Measurements from ENCODE around the gene PRR19.

GRCh38 chr19:42275517-42275916, 26.4 kb upstream of the PRR19 start:
- TF ChIP-seq, protein P1, sequence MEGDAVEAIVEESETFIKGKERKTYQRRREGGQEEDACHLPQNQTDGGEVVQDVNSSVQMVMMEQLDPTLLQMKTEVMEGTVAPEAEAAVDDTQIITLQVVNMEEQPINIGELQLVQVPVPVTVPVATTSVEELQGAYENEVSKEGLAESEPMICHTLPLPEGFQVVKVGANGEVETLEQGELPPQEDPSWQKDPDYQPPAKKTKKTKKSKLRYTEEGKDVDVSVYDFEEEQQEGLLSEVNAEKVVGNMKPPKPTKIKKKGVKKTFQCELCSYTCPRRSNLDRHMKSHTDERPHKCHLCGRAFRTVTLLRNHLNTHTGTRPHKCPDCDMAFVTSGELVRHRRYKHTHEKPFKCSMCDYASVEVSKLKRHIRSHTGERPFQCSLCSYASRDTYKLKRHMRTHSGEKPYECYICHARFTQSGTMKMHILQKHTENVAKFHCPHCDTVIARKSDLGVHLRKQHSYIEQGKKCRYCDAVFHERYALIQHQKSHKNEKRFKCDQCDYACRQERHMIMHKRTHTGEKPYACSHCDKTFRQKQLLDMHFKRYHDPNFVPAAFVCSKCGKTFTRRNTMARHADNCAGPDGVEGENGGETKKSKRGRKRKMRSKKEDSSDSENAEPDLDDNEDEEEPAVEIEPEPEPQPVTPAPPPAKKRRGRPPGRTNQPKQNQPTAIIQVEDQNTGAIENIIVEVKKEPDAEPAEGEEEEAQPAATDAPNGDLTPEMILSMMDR (IDR thresholded peaks at IDR 0.05) = no peak
- TF ChIP-seq POLR2A (IDR thresholded peaks at IDR 0.05) = no peak
